ENCODE measurements around the gene AHNAK2. TPM values are rescaled to one million over a fixed set of nuclear protein-coding genes. Genes with fewer than 3 reads are reported as not detected.
"Not testable (repeated sequence)": the region's sequence is repeated elsewhere in the genome, so short reads cannot be mapped to it uniquely, and the experiment has no call there.

AHNAK2 gene
- total RNA-seq, 1 donor from 2014 or later, result 184 TPM

GRCh38 chr14:104924421-104925213, 53.6 kb downstream of the AHNAK2 start, which contains the start of gene PLD4:
TSS of gene PLD4 (plus strand) at chr14:104924879. CDS start at chr14:104927141, 2,262 bp downstream.
- ATAC-seq, result no peak

GRCh38 chr14:104923640-104924420, 54.3 kb downstream of the AHNAK2 start:
- no peak for ATAC-seq

GRCh38 chr14:104919993-104920315, 58.2 kb downstream of the AHNAK2 start:
- ATAC-seq, result no peak

GRCh38 chr14:104919152-104919992, 58.8 kb downstream of the AHNAK2 start:
- ATAC-seq, result not testable (repeated sequence)

- ATAC-seq, result no peak
Observed at GRCh38 chr14:104917993-104918392, 60.2 kb downstream of the AHNAK2 start.

- no peak for ATAC-seq
Observed at GRCh38 chr14:104917116-104917515, 61.1 kb downstream of the AHNAK2 start.

GRCh38 chr14:104913435-104913834, 64.7 kb downstream of the AHNAK2 start:
- no peak for ATAC-seq

GRCh38 chr14:104912053-104912452, 66.1 kb downstream of the AHNAK2 start:
- ATAC-seq, result no peak

GRCh38 chr14:104908303-104908702, 69.9 kb downstream of the AHNAK2 start:
- ATAC-seq, result no peak

GRCh38 chr14:104905579-104905933, 72.6 kb downstream of the AHNAK2 start:
- not testable (repeated sequence) for ATAC-seq

GRCh38 chr14:104904650-104905578, 73.3 kb downstream of the AHNAK2 start:
- not testable (repeated sequence) for ATAC-seq

- ATAC-seq, result no peak
Observed at GRCh38 chr14:104903990-104904389, 74.2 kb downstream of the AHNAK2 start.

GRCh38 chr14:104900639-104901512, 77.3 kb downstream of the AHNAK2 start:
- no peak for ATAC-seq

GRCh38 chr14:104899781-104900180, 78.4 kb downstream of the AHNAK2 start:
- no peak for ATAC-seq

- no peak for ATAC-seq
Observed at GRCh38 chr14:104898870-104899510, 79.2 kb downstream of the AHNAK2 start.

GRCh38 chr14:104898195-104898558, 80.0 kb downstream of the AHNAK2 start:
- ATAC-seq, result no peak

- no peak for ATAC-seq
Observed at GRCh38 chr14:104897330-104898194, 80.6 kb downstream of the AHNAK2 start.

- ATAC-seq, result peak; percentile 8
Observed at GRCh38 chr14:104895786-104896661, 82.2 kb downstream of the AHNAK2 start.
